HEK293T (cell line): ENCODE data around the gene MYOZ3.

Experiments used
- CTCF ChIA-PET: fragments of 350-600 bp; formaldehyde crosslinking; extraction: SDS; loops from one replicate; lab custom pipeline; 2021; ENCODE audit warnings: antibody characterized with exemption, inconsistent platforms; lab: Yijun Ruan, JAX
- POLR2A ChIA-PET: fragments of 350-600 bp; formaldehyde crosslinking; extraction: SDS; loops from one replicate; lab custom pipeline; 2020; ENCODE audit warnings: antibody characterized with exemption, inconsistent platforms; lab: Yijun Ruan, JAX
- DNase-seq: peaks from one replicate; pipeline ENCODE4 v3.0.0; 2012; ENCODE audit warnings: mixed read lengths; ENCODE audit errors: extremely low spot score
- ARNT ChIP-seq: fragments of 450-650 bp; IDR thresholded peaks from 2 replicates; pipeline ENCODE4 v1.6.1; 2017; ENCODE audit warnings: mild to moderate bottlenecking
- BHLHE40 ChIP-seq: fragments of 450-650 bp; IDR thresholded peaks from 2 replicates; pipeline ENCODE4 v1.6.1; 2016; ENCODE audit warnings: mild to moderate bottlenecking, moderate library complexity, borderline replicate concordance
- CTBP1 ChIP-seq: fragments of 450-650 bp; IDR thresholded peaks from 2 replicates; pipeline ENCODE4 v1.6.1; 2016; ENCODE audit warnings: borderline replicate concordance
- ELF4 ChIP-seq: fragments of 450-650 bp; IDR thresholded peaks from 2 replicates; pipeline ENCODE4 v1.6.1; 2017; ENCODE audit warnings: antibody characterized with exemption
- FOXA1 ChIP-seq: fragments of 450-650 bp; IDR thresholded peaks from 2 replicates; pipeline ENCODE4 v1.6.1; 2016; ENCODE audit warnings: mild to moderate bottlenecking
- FOXK2 ChIP-seq: fragments of 450-650 bp; IDR thresholded peaks from 2 replicates; pipeline ENCODE4 v1.6.1; 2016; ENCODE audit warnings: mild to moderate bottlenecking
- FOXM1 ChIP-seq: fragments of 450-650 bp; IDR thresholded peaks from 2 replicates; pipeline ENCODE4 v1.6.1; 2017; ENCODE audit warnings: mild to moderate bottlenecking, borderline replicate concordance
- HDGF ChIP-seq: fragments of 450-650 bp; IDR thresholded peaks from 2 replicates; pipeline ENCODE4 v1.6.1; 2017; ENCODE audit warnings: antibody characterized with exemption, borderline replicate concordance
- L3MBTL2 ChIP-seq: fragments of 450-650 bp; conservative IDR thresholded peaks from 2 replicates; pipeline ENCODE4 v1.6.1; 2016; ENCODE audit warnings: mild to moderate bottlenecking
- LEF1 ChIP-seq: fragments of 450-650 bp; IDR thresholded peaks from 2 replicates; pipeline ENCODE4 v1.6.1; 2017; ENCODE audit warnings: mild to moderate bottlenecking, borderline replicate concordance
- NFRKB ChIP-seq: fragments of 450-650 bp; IDR thresholded peaks from 2 replicates; pipeline ENCODE4 v1.6.1; 2016; ENCODE audit warnings: mild to moderate bottlenecking, moderate library complexity
- PKNOX1 ChIP-seq: fragments of 450-650 bp; IDR thresholded peaks from 2 replicates; pipeline ENCODE4 v1.6.1; 2016
- SP1 ChIP-seq: fragments of 450-650 bp; IDR thresholded peaks from 2 replicates; pipeline ENCODE4 v1.6.1; 2017
- SUZ12 ChIP-seq: fragments of 450-650 bp; IDR thresholded peaks from 2 replicates; pipeline ENCODE4 v1.6.1; 2016; ENCODE audit warnings: mild to moderate bottlenecking
- TARDBP ChIP-seq: fragments of 450-650 bp; IDR thresholded peaks from 2 replicates; pipeline ENCODE4 v1.6.1; 2016
- ZNF384 ChIP-seq: fragments of 450-650 bp; IDR thresholded peaks from 2 replicates; pipeline ENCODE4 v1.6.1; 2016

MYOZ3 gene

GRCh38 chr5:150649108-150650020 is 11.7 kb upstream of the MYOZ3 start:
- TF ChIP-seq TARDBP (no peak), L3MBTL2 (no peak), FOXM1 (no peak), SP1 (no peak), LEF1 (no peak), CTBP1 (no peak), ELF4 (no peak), FOXA1 (no peak), SUZ12 (no peak), NFRKB (no peak), ARNT (no peak), BHLHE40 (no peak), FOXK2 (no peak)
- no peak for DNase-seq
- ChIA-PET POLR2A (no interaction called here), CTCF (no interaction called here)

- DNase-seq: no peak
- POLR2A ChIA-PET: no interaction called here
- TF ChIP-seq FOXA1 (no peak), L3MBTL2 (no peak), PKNOX1 (no peak), ELF4 (no peak), ZNF384 (no peak), SP1 (no peak), ARNT (no peak), NFRKB (no peak)
- CTCF ChIA-PET: interaction anchor here (0.9 kb wide), 1 partner anchor 36 kb away, joined by 3 read pairs; no protein-coding TSS in a partner anchor
These were observed 10.7 kb upstream of the MYOZ3 start for GRCh38 chr5:150650021-150651006.

GRCh38 chr5:150651382-150651781 is 9.7 kb upstream of the MYOZ3 start:
- TF ChIP-seq TARDBP: no peak
- TF ChIP-seq PKNOX1: no peak
- no peak for TF ChIP-seq FOXK2
- TF ChIP-seq FOXA1: no peak
- TF ChIP-seq FOXM1: no peak
- no peak for TF ChIP-seq SP1
- no peak for TF ChIP-seq BHLHE40
- ChIA-PET CTCF (interaction anchor here (3.9 kb wide), 1 partner anchor 91 kb away, joined by 26 read pairs; no protein-coding TSS in a partner anchor), POLR2A (interaction anchor here (0.6 kb wide), 1 partner anchor 49 kb away, joined by 3 read pairs; the partner anchor contains the start of gene RBM22)
- no peak for DNase-seq

GRCh38 chr5:150651924-150652671 is 9.0 kb upstream of the MYOZ3 start:
- TF ChIP-seq FOXA1 (no peak), HDGF (no peak), FOXK2 (no peak)
- ChIA-PET CTCF (interaction anchor here (0.6 to 3.9 kb wide), 3 partner anchors 9 to 92 kb away, joined by 3 to 26 read pairs (median 4); no protein-coding TSS in a partner anchor), POLR2A (interaction anchor here (0.6 to 2.4 kb wide), 3 partner anchors 14 to 49 kb away, joined by 3 to 7 read pairs (median 3); partner anchors contain the start of gene RBM22)
- DNase-seq: no peak

- TF ChIP-seq SP1 (no peak), HDGF (no peak), ARNT (no peak), LEF1 (no peak), ELF4 (no peak), NFRKB (no peak), SUZ12 (no peak), L3MBTL2 (no peak), ZNF384 (no peak), FOXK2 (no peak), TARDBP (no peak), BHLHE40 (no peak), CTBP1 (no peak), PKNOX1 (no peak), FOXM1 (no peak)
- DNase-seq: no peak
- ChIA-PET POLR2A (interaction anchor here (1.1 to 2.4 kb wide), 3 partner anchors 15 to 204 kb away, joined by 3 to 7 read pairs (median 4); partner anchors contain the start of genes RBM22 and RPS14), CTCF (interaction anchor here (0.6 to 3.9 kb wide), 3 partner anchors 10 to 1087 kb away, joined by 3 to 26 read pairs (median 4); no protein-coding TSS in a partner anchor)
These were observed 7.8 kb upstream of the MYOZ3 start for GRCh38 chr5:150653145-150653761.
